IMR-90 (cell line): ENCODE measurements around the gene IMPG1. TPM values are rescaled to one million over a fixed set of nuclear protein-coding genes. Genes with fewer than 3 reads are reported as not detected.

Experiments
- ATAC-seq: fragments of 200-7000 bp; cut with Tn5 transposase; 2 replicates; pipeline ENCODE4 v1.9.1; 2020; ENCODE audit warnings: low read depth, mild to moderate bottlenecking, moderate library complexity
- BruUV-seq: library from RNA; stranded (reverse); fragments of 400-500 nt; replicated peaks from 2 replicates; lab custom pipeline; 2021; lab: Mats Ljungman, UMichigan
- CTCF ChIA-PET: fragments of 300-600 bp; formaldehyde crosslinking; extraction: SDS; loops from one replicate; lab custom pipeline; 2021; ENCODE audit warnings: antibody characterized with exemption; lab: Yijun Ruan, JAX
- POLR2A ChIA-PET: fragments of 300-600 bp; sonication (Branson Sonifier 250); formaldehyde crosslinking; loops from one replicate; lab custom pipeline; 2022; ENCODE audit warnings: antibody characterized with exemption; ENCODE audit not compliant: unreplicated experiment; lab: Charles Lee
- DNase-seq: peaks from one replicate; pipeline ENCODE4 v3.0.0; 2013
- H2AFZ ChIP-seq: replicated peaks from 2 replicates; pipeline ENCODE3; 2013; ENCODE audit warnings: low read length, mild to moderate bottlenecking; ENCODE audit not compliant: poor library complexity
- H2AK5ac ChIP-seq: 2 replicates; pipeline ENCODE4 v1.6.1; 2013; ENCODE audit warnings: low read depth, low read length, inconsistent platforms
- H2AK9ac ChIP-seq: replicated peaks from 2 replicates; pipeline ENCODE3; 2013; ENCODE audit warnings: mild to moderate bottlenecking, low read depth, low read length, moderate library complexity; ENCODE audit not compliant: poor library complexity
- H2BK120ac ChIP-seq: 2 replicates; pipeline ENCODE4 v1.6.1; 2013; ENCODE audit warnings: low read depth, low read length, inconsistent platforms
- H2BK15ac ChIP-seq: 3 replicates; pipeline ENCODE4 v1.6.1; 2013; ENCODE audit warnings: low read depth, low read length, inconsistent platforms
- H2BK20ac ChIP-seq: 2 replicates; pipeline ENCODE4 v1.6.1; 2013; ENCODE audit warnings: low read depth, mild to moderate bottlenecking, inconsistent platforms, low read length, moderate library complexity
- H2BK5ac ChIP-seq: 2 replicates; pipeline ENCODE4 v1.6.1; 2013; ENCODE audit warnings: mild to moderate bottlenecking, low read depth, low read length, inconsistent platforms; ENCODE audit not compliant: poor library complexity, severe bottlenecking
- H3K14ac ChIP-seq: replicated peaks from 2 replicates; pipeline ENCODE4 v1.6.1; 2013; ENCODE audit warnings: low read depth, low read length, inconsistent platforms
- H3K18ac ChIP-seq: 2 replicates; pipeline ENCODE4 v1.6.1; 2013; ENCODE audit warnings: low read depth, low read length, control low read depth
- H3K23ac ChIP-seq: 2 replicates; pipeline ENCODE4 v1.6.1; 2013; ENCODE audit warnings: low read depth, low read length, inconsistent platforms
- H3K27ac ChIP-seq: 2 replicates; pipeline ENCODE4 v1.5.1; 2013; ENCODE audit warnings: mild to moderate bottlenecking, control low read depth, low read length; ENCODE audit not compliant: insufficient read depth
- H3K27me3 ChIP-seq: 2 replicates; pipeline ENCODE4 v1.6.1; 2013; ENCODE audit warnings: low read length; ENCODE audit not compliant: control insufficient read depth, insufficient read depth
- H3K36me3 ChIP-seq: 2 replicates; pipeline ENCODE4 v1.6.1; 2013; ENCODE audit warnings: low read length, mixed read lengths; ENCODE audit not compliant: control insufficient read depth, insufficient read depth
- H3K4ac ChIP-seq: 2 replicates; pipeline ENCODE4 v1.6.1; 2013; ENCODE audit warnings: low read depth, low read length, inconsistent platforms
- H3K4me1 ChIP-seq: 2 replicates; pipeline ENCODE4 v1.6.1; 2013; ENCODE audit warnings: low read length, mixed read lengths; ENCODE audit not compliant: control insufficient read depth, insufficient read depth
- H3K4me2 ChIP-seq: 2 replicates; pipeline ENCODE4 v1.6.1; 2013; ENCODE audit warnings: low read depth, mild to moderate bottlenecking, control low read depth, low read length, moderate library complexity
- H3K4me3 ChIP-seq: 2 replicates; pipeline ENCODE4 v1.5.1; 2013; ENCODE audit warnings: low read depth, mild to moderate bottlenecking, control low read depth, low read length, moderate library complexity; ENCODE audit not compliant: insufficient read depth
- H3K56ac ChIP-seq: 2 replicates; pipeline ENCODE4 v1.6.1; 2013; ENCODE audit warnings: low read length, inconsistent platforms; ENCODE audit not compliant: insufficient read depth; ENCODE audit errors: extremely low read depth
- H3K79me1 ChIP-seq, 2 experiments: 2 replicates each; pipeline ENCODE4 v1.6.1; 2013; ENCODE audit warnings: low read length in 2 of 2, inconsistent platforms in 1 of 2, low read depth in 1 of 2
- H3K9ac ChIP-seq: 2 replicates; pipeline ENCODE4 v1.6.1; 2013; ENCODE audit warnings: low read depth, low read length, control low read depth
- H3K9me1 ChIP-seq: 2 replicates; pipeline ENCODE4 v1.6.1; 2013; ENCODE audit warnings: low read length, inconsistent platforms; ENCODE audit not compliant: insufficient read depth
- H3K9me3 ChIP-seq: 2 replicates; pipeline ENCODE4 v1.6.1; 2013; ENCODE audit warnings: low read length; ENCODE audit not compliant: control insufficient read depth, insufficient read depth
- H4K20me1 ChIP-seq: 2 replicates; pipeline ENCODE4 v1.6.1; 2013; ENCODE audit warnings: low read length, inconsistent platforms; ENCODE audit not compliant: insufficient read depth
- H4K5ac ChIP-seq: 2 replicates; pipeline ENCODE4 v1.6.1; 2013; ENCODE audit warnings: mild to moderate bottlenecking, low read depth, low read length, control low read depth
- H4K8ac ChIP-seq, 2 experiments: 2 replicates each; pipeline ENCODE4 v1.6.1; 2013; ENCODE audit warnings: low read depth in 2 of 2, low read length in 2 of 2, control low read depth in 1 of 2, inconsistent platforms in 1 of 2
- H4K91ac ChIP-seq: 2 replicates; pipeline ENCODE4 v1.6.1; 2013; ENCODE audit warnings: low read depth, low read length, inconsistent platforms; ENCODE audit not compliant: insufficient read depth
- CHD1 ChIP-seq: IDR thresholded peaks from 2 replicates; pipeline ENCODE4 v1.6.1; 2012; ENCODE audit warnings: low read depth, low read length, improper control_type of control experiment
- FOS ChIP-seq: fragments of 150-350 bp; IDR thresholded peaks from 2 replicates; pipeline ENCODE4 v1.6.1; 2016; ENCODE audit warnings: low read depth, low read length
- MAZ ChIP-seq: IDR thresholded peaks from 2 replicates; pipeline ENCODE4 v1.6.1; 2012; ENCODE audit warnings: low read depth, mild to moderate bottlenecking, low read length, improper control_type of control experiment, moderate library complexity, borderline replicate concordance
- MXI1 ChIP-seq: IDR thresholded peaks from 2 replicates; pipeline ENCODE4 v1.6.1; 2012; ENCODE audit warnings: low read depth, mild to moderate bottlenecking, low read length, moderate library complexity, borderline replicate concordance
- NFE2L2 ChIP-seq: fragments of 150-350 bp; IDR thresholded peaks from 2 replicates; pipeline ENCODE4 v1.6.1; 2016; ENCODE audit warnings: low read depth, mild to moderate bottlenecking, low read length
- RFX5 ChIP-seq: IDR thresholded peaks from 2 replicates; pipeline ENCODE4 v1.8.0; 2012; ENCODE audit warnings: low read depth, mild to moderate bottlenecking, low read length, moderate library complexity
- WGBS, 2 experiments: methylation state at CpG; one replicate each; pipeline versions ENCODE4 v1.1.5 to v1.1.7; 2013; ENCODE audit warnings: missing lambda C conversion rate in 2 of 2; ENCODE audit not compliant: insufficient read length in 1 of 2; ENCODE audit errors: extremely low coverage in 2 of 2; 5-methylcytosine and 5-hydroxymethylcytosine counted together
- dilution Hi-C: fragments of 300-500 bp; cut with HindIII; formaldehyde crosslinking; loops from one replicate; pipeline ENCODE4 v1.14.3; 2018; ENCODE audit warnings: low sequenced_read_pairs; ENCODE audit not compliant: unreplicated experiment
- in situ Hi-C: fragments of 300-500 bp; cut with MboI; formaldehyde crosslinking; loops from 3 replicates; pipeline ENCODE4 v1.14.3; 2019; ENCODE audit warnings: low sequenced_read_pairs, inconsistent platforms, mixed read lengths
- intact Hi-C: fragments of 100-400 bp; cut with micrococcal nuclease; formaldehyde crosslinking; loops from 2 replicates; pipeline ENCODE4 v1.10.0; 2022
- polyA plus RNA-seq, 3 experiments: library from polyadenylated mRNA; depleted of rRNA; stranded (reverse); fragments of >200 nt; gene quantifications; 2 replicates each; pipeline ENCODE4 v1.2.3, GENCODE V29; 2012; ENCODE audit warnings: low replicate concordance in 1 of 3
- total RNA-seq: library from RNA; depleted of rRNA; stranded (reverse); fragments of >200 nt; gene quantifications from 2 replicates; pipeline ENCODE4 v1.2.3, GENCODE V29; 2012
- TF ChIP-seq, protein P1 (sequence below): fragments of 150-350 bp; IDR thresholded peaks from 2 replicates; pipeline ENCODE4 v1.6.1; 2017; ENCODE audit warnings: mild to moderate bottlenecking, antibody characterized with exemption, low read length, low read depth

IMPG1 gene
- total and polyA plus RNA-seq, 2 of the 4 experiments (the other 2 are of a cell fraction) = not detected

DNA sequence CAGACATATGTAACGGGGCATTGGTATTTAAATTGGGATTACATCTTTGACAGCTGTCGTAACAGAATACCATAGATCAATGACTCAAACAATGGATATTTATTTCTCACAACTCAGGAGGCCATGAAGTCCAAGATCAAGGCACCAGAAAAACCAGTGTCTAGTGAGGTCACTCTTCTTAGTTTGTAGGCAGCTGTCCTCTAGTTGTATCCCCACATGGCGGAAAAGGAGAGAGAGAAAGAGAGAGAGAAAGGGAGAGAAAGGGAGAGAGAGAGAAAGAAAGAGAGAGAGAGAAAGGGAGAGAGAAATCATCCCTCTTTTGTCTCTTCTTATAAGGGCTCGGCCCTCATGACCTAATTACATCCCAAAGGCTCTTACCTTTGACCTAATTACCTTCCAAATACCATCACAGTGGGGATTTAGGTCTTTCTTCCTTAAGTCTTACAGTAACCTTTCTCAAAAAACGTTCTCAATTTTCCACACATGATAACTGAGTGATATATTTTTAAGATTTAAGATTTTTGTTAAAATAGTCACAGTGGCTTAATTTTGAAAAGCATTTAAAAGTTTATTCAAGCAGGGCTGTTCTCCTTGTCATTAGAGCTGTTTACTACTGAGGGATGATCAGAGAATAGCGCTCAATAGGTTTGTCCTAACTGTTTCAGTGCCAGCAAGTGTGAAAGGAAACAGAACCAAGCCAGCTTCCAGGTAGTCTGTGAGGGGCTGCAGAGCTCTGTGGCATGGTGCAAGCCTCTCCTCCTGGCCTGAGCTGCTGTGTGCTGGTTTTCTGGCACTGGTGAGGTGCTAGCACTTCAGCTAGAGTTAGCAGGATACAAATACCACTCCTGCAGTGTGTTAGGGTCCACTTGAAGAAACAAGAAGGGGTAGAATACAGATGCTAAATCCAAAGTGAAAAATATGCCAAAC lies 79.0 kb downstream of the IMPG1 start:
- no peaks in the 10 kb centered on the region for H3K9me3 ChIP-seq
- TF ChIP-seq NFE2L2 (no peak), RFX5 (no peak), MAZ (no peak), MXI1 (no peak), CHD1 (no peak), FOS (no peak)
- TF ChIP-seq, protein P1, sequence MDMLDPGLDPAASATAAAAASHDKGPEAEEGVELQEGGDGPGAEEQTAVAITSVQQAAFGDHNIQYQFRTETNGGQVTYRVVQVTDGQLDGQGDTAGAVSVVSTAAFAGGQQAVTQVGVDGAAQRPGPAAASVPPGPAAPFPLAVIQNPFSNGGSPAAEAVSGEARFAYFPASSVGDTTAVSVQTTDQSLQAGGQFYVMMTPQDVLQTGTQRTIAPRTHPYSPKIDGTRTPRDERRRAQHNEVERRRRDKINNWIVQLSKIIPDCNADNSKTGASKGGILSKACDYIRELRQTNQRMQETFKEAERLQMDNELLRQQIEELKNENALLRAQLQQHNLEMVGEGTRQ = no peak
- BruUV-seq = no TSS peak
- H3K4me3 ChIP-seq = no peak overlapping the region
- H3K4ac ChIP-seq = no peak overlapping the region
- H3K9ac ChIP-seq = no peak overlapping the region
- no peaks in the 10 kb centered on the region for H3K9me1 ChIP-seq
- no peaks in the 10 kb centered on the region for H4K20me1 ChIP-seq
- ATAC-seq (no peak), DNase-seq (no peak)
- no peak overlapping the region for H3K56ac ChIP-seq
- no peak overlapping the region for H3K23ac ChIP-seq
- in situ Hi-C loops (no loop called here), intact Hi-C loops (no loop called here), dilution Hi-C loops (no loop called here)
- no peak overlapping the region for H4K91ac ChIP-seq
- H2BK20ac ChIP-seq = no peak overlapping the region
- no peak overlapping the region for H4K8ac ChIP-seq
- H4K5ac ChIP-seq = no peak overlapping the region
- no peaks in the 10 kb centered on the region for H3K27me3 ChIP-seq
- H3K4me2 ChIP-seq = no peak overlapping the region
- no peak overlapping the region for H2BK5ac ChIP-seq
- no peak overlapping the region for H2BK120ac ChIP-seq
- H2AK5ac ChIP-seq = no peak overlapping the region
- no CpG with 5 or more reads among the region's 6 CpGs for WGBS, 2 experiments
- H3K27ac ChIP-seq = no peak overlapping the region
- no peak overlapping the region for H2AFZ ChIP-seq
- no peak overlapping the region for H3K14ac ChIP-seq
- H3K36me3 ChIP-seq = no peaks in the 10 kb centered on the region
- H2BK15ac ChIP-seq = no peak overlapping the region
- no peak overlapping the region for H3K18ac ChIP-seq
- CTCF ChIA-PET = no interaction called here
- no peak overlapping the region for H2AK9ac ChIP-seq
- H3K4me1 ChIP-seq = no peaks in the 10 kb centered on the region
- no peaks in the 10 kb centered on the region for H3K79me1 ChIP-seq
- POLR2A ChIA-PET = no interaction called here
